HepG2 (cell line): ENCODE measurements around the gene FUT1. TPM values are rescaled to one million over a fixed set of nuclear protein-coding genes. Genes with fewer than 3 reads are reported as not detected.

Source experiments
- CAMTA2 ChIP-seq: sonication (generic); formaldehyde crosslinking; IDR thresholded peaks from 2 replicates; pipeline ENCODE4 v1.4.0; 2020; ENCODE audit warnings: mild to moderate bottlenecking, missing genetic modification reagents, borderline replicate concordance
- CBX1 ChIP-seq: IDR thresholded peaks from one replicate; pipeline ENCODE4 v1.6.1; 2016; ENCODE audit warnings: antibody characterized with exemption, low read depth
- CBX5 ChIP-seq: sonication (generic); formaldehyde crosslinking; IDR thresholded peaks from 2 replicates; pipeline ENCODE4 v1.4.0; 2020; ENCODE audit warnings: missing genetic modification reagents, borderline replicate concordance
- GRHL1 ChIP-seq: sonication (generic); formaldehyde crosslinking; conservative IDR thresholded peaks from 2 replicates; pipeline ENCODE4 v1.8.0; 2022; ENCODE audit warnings: missing genetic modification reagents
- HDAC1 ChIP-seq: sonication (generic); formaldehyde crosslinking; IDR thresholded peaks from 2 replicates; pipeline ENCODE4 v1.5.1; 2020; ENCODE audit warnings: mild to moderate bottlenecking, missing genetic modification reagents
- MXD1 ChIP-seq: sonication (generic); formaldehyde crosslinking; IDR thresholded peaks from 2 replicates; pipeline ENCODE4 v1.4.0; 2020; ENCODE audit warnings: mild to moderate bottlenecking, missing genetic modification reagents
- MXD3 ChIP-seq: IDR thresholded peaks from 2 replicates; pipeline ENCODE4 v1.6.1; 2016; ENCODE audit warnings: mild to moderate bottlenecking, missing biosample characterization, missing genetic modification reagents
- NAIF1 ChIP-seq: sonication (generic); formaldehyde crosslinking; IDR thresholded peaks from 2 replicates; pipeline ENCODE4 v1.5.0; 2020; ENCODE audit warnings: mild to moderate bottlenecking, missing genetic modification reagents, borderline replicate concordance
- POLR2AphosphoS5 ChIP-seq: IDR thresholded peaks from 2 replicates; pipeline ENCODE4 v1.6.1; 2012; ENCODE audit warnings: low read depth, low read length
- RBM39 ChIP-seq: fragments of 200-400 bp; formaldehyde crosslinking; IDR thresholded peaks from one replicate; pipeline ENCODE4 v1.6.1; 2018; ENCODE audit warnings: antibody characterized with exemption, mild to moderate bottlenecking, low read depth, low read length; ENCODE audit not compliant: poor library complexity, severe bottlenecking
- SCMH1 ChIP-seq: sonication (generic); formaldehyde crosslinking; IDR thresholded peaks from 2 replicates; pipeline ENCODE4 v1.9.0; 2021; ENCODE audit warnings: missing genetic modification reagents, mild to moderate bottlenecking, borderline replicate concordance
- SKIL ChIP-seq: sonication (generic); formaldehyde crosslinking; IDR thresholded peaks from 2 replicates; pipeline ENCODE4 v1.8.0; 2022; ENCODE audit warnings: missing genetic modification reagents, mild to moderate bottlenecking, moderate library complexity, borderline replicate concordance
- SRSF9 ChIP-seq: fragments of 200-400 bp; formaldehyde crosslinking; IDR thresholded peaks from 2 replicates; pipeline ENCODE4 v1.6.1; 2018; ENCODE audit warnings: borderline replicate concordance, mild to moderate bottlenecking, low read depth, low read length; ENCODE audit not compliant: insufficient read depth, poor library complexity, severe bottlenecking
- TOE1 ChIP-seq: sonication (generic); formaldehyde crosslinking; IDR thresholded peaks from 2 replicates; pipeline ENCODE4 v1.4.0; 2020; ENCODE audit warnings: mild to moderate bottlenecking, missing genetic modification reagents
- ZNF280D ChIP-seq: sonication (generic); formaldehyde crosslinking; IDR thresholded peaks from 2 replicates; pipeline ENCODE4 v1.5.1; 2020; ENCODE audit warnings: mild to moderate bottlenecking, missing genetic modification reagents
- ZNF33A ChIP-seq: sonication (generic); formaldehyde crosslinking; IDR thresholded peaks from 2 replicates; pipeline ENCODE4 v1.5.1; 2020; ENCODE audit warnings: missing genetic modification reagents, mild to moderate bottlenecking, moderate library complexity, borderline replicate concordance
- ZNF362 ChIP-seq: sonication (generic); formaldehyde crosslinking; IDR thresholded peaks from 2 replicates; pipeline ENCODE4 v1.4.0; 2020; ENCODE audit warnings: missing genetic modification reagents, mild to moderate bottlenecking, borderline replicate concordance
- ZNF430 ChIP-seq: sonication (generic); formaldehyde crosslinking; IDR thresholded peaks from 2 replicates; pipeline ENCODE4 v1.9.0; 2021; ENCODE audit warnings: mild to moderate bottlenecking, missing genetic modification reagents
- ZNF562 ChIP-seq: sonication (generic); formaldehyde crosslinking; IDR thresholded peaks from 2 replicates; pipeline ENCODE4 v1.8.0; 2022; ENCODE audit warnings: missing genetic modification reagents, borderline replicate concordance
- ZNF816 ChIP-seq: sonication (generic); formaldehyde crosslinking; IDR thresholded peaks from 2 replicates; pipeline ENCODE4 v1.8.0; 2022; ENCODE audit warnings: missing genetic modification reagents, mild to moderate bottlenecking, borderline replicate concordance
- polyA plus RNA-seq, 8 experiments: library from polyadenylated mRNA; depleted of rRNA in 3 of 8; stranded (reverse) in 7 of 8; unstranded in 1 of 8; fragments of >200 nt; fragmentation: Illumina TruSeq in 4 of 8; extraction: Trizol in 4 of 8; gene quantifications; 2 replicates each; pipeline versions ENCODE4 v1.2.1 to v1.2.3, GENCODE V29; 2011 to 2016; ENCODE audit warnings: low read depth in 4 of 8, missing spikeins in 1 of 8, mixed read lengths in 1 of 8; ENCODE audit not compliant: insufficient read depth in 1 of 8
- total RNA-seq, 5 experiments: library from RNA; depleted of rRNA; stranded (reverse); fragments of >200 nt; fragmentation: Illumina TruSeq; extraction: Trizol; gene quantifications; 2 replicates each; pipeline ENCODE4 v1.2.3, GENCODE V29; 2016; ENCODE audit warnings: low read depth in 1 of 5

The FUT1 gene
- total and polyA plus RNA-seq, 2 of the 13 experiments (the other 11 are each of a cell fraction or from before 2014, with no cell fraction given), result 0.07 to 1.1 TPM

- TF ChIP-seq CBX5 (CRISPR knock-in tag) (peak; percentile 36; the same call in 1 of the 2 replicates), NAIF1 (no peak), GRHL1 (CRISPR knock-in tag) (no peak), SRSF9 (no peak), ZNF816 (CRISPR knock-in tag) (no peak), HDAC1 (CRISPR knock-in tag) (peak; percentile 88), POLR2AphosphoS5 (peak; percentile 26; the same call in 1 of the 2 replicates), MXD3 (CRISPR knock-in tag) (no peak), CAMTA2 (CRISPR knock-in tag) (no peak), ZNF362 (peak; percentile 67), SKIL (CRISPR knock-in tag) (peak; percentile 92), ZNF562 (CRISPR knock-in tag) (no peak), CBX1 (no peak), ZNF280D (CRISPR knock-in tag) (no peak), ZNF33A (no peak), MXD1 (CRISPR knock-in tag) (no peak), ZNF430 (no peak), SCMH1 (CRISPR knock-in tag) (no peak), TOE1 (CRISPR knock-in tag) (no peak), RBM39 (peak; percentile 33)
Measured at GRCh38 chr19:48718711-48719231, 33.7 kb downstream of the FUT1 start (continued).
